OCI-LY1 (cell line): ENCODE data around the gene LAYN.

Experiments used
- H2AFZ ChIP-seq: fragments of 200-600 bp; sonication (generic), shearing (Covaris generic); 2 replicates; pipeline ENCODE4 v1.6.0; 2014; ENCODE audit warnings: antibody characterized with exemption, mild to moderate bottlenecking, low read length
- H3F3A ChIP-seq: fragments of 200-600 bp; sonication (generic), shearing (Covaris generic); 2 replicates; pipeline ENCODE4 v1.6.0; 2014; ENCODE audit warnings: mild to moderate bottlenecking, antibody characterized with exemption, low read length, moderate library complexity; ENCODE audit not compliant: insufficient read depth
- H3K27ac ChIP-seq: fragments of 200-600 bp; sonication (generic); 2 replicates; pipeline ENCODE4 v1.5.1; 2014; ENCODE audit warnings: low read length, mixed run types, mild to moderate bottlenecking, low read depth; ENCODE audit not compliant: poor library complexity, severe bottlenecking
- H3K27me3 ChIP-seq: fragments of 200-600 bp; sonication (generic); 2 replicates; pipeline ENCODE4 v1.6.0; 2014; ENCODE audit warnings: antibody characterized with exemption, mild to moderate bottlenecking, low read length, moderate library complexity; ENCODE audit not compliant: insufficient read depth
- H3K36me3 ChIP-seq: fragments of 200-600 bp; sonication (generic); 2 replicates; pipeline ENCODE4 v1.6.1; 2014; ENCODE audit warnings: mild to moderate bottlenecking, antibody characterized with exemption, low read length, moderate library complexity, mixed read lengths; ENCODE audit not compliant: insufficient read depth
- H3K4me1 ChIP-seq: fragments of 200-600 bp; sonication (generic); 2 replicates; pipeline ENCODE4 v1.5.1; 2014; ENCODE audit warnings: mild to moderate bottlenecking, low read length, moderate library complexity; ENCODE audit not compliant: insufficient read depth, severe bottlenecking
- H3K4me2 ChIP-seq: fragments of 200-600 bp; sonication (generic), shearing (Covaris generic); 2 replicates; pipeline ENCODE4 v1.6.1; 2014; ENCODE audit warnings: low read length
- H3K4me3 ChIP-seq: fragments of 200-600 bp; sonication (generic); 2 replicates; pipeline ENCODE4 v1.5.1; 2014; ENCODE audit warnings: low read length, low read depth, mild to moderate bottlenecking, mixed read lengths; ENCODE audit not compliant: poor library complexity, severe bottlenecking
- H3K79me2 ChIP-seq: fragments of 200-600 bp; shearing (Covaris generic); 2 replicates; pipeline ENCODE4 v1.6.1; 2016; ENCODE audit warnings: mixed run types, low read length, mixed read lengths; ENCODE audit not compliant: insufficient read depth
- H3K9ac ChIP-seq: fragments of 200-600 bp; sonication (generic), shearing (Covaris generic); 2 replicates; pipeline ENCODE4 v1.6.1; 2014; ENCODE audit warnings: mild to moderate bottlenecking, low read length, mixed read lengths
- H3K9me2 ChIP-seq: fragments of 200-600 bp; sonication (generic), shearing (Covaris generic); 2 replicates; pipeline ENCODE4 v1.6.1; 2014; ENCODE audit warnings: low read depth, mild to moderate bottlenecking, low read length, mixed read lengths
- H3K9me3 ChIP-seq: fragments of 200-600 bp; shearing (Covaris generic); 2 replicates; pipeline ENCODE4 v1.6.1; 2014; ENCODE audit warnings: low read length, mixed read lengths
- H4K20me1 ChIP-seq: fragments of 200-600 bp; sonication (generic), shearing (Covaris generic); 2 replicates; pipeline ENCODE4 v1.6.0; 2016; ENCODE audit warnings: mild to moderate bottlenecking, low read length; ENCODE audit not compliant: insufficient read depth
- EZH2 ChIP-seq: fragments of 200-600 bp; sonication (generic), shearing (Covaris generic); IDR thresholded peaks from 2 replicates; pipeline ENCODE4 v1.8.0; 2017; ENCODE audit warnings: borderline replicate concordance, mixed run types, mild to moderate bottlenecking, antibody characterized with exemption, low read length, moderate library complexity, mixed read lengths
- TF ChIP-seq, protein P1 (sequence below): fragments of 200-600 bp; sonication (generic), shearing (Covaris generic); IDR thresholded peaks from 2 replicates; pipeline ENCODE4 v1.5.1; 2017; ENCODE audit warnings: mild to moderate bottlenecking, antibody characterized with exemption, low read length, moderate library complexity, mixed read lengths

LAYN gene

DNA sequence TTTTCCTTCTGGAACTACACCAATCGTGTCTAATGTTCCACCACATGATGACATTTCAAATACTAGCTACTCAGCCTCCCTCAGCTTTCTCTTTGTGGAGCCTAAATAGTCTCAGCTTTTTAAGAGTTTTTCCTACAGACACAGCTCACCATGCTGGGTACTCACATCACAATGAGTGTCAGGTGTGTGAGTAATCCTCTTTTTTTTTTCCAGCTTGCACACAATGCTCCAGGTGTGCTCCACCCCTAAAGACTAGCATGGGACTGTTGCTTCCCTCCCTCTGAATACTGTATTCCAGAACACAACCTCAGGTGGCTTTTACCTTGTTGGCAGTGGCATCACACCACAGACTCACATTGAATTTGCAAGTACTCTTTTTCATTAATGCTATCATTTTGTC lies 40.0 kb upstream of the LAYN start:
- Histone ChIP-seq H4K20me1 (no peaks in the 10 kb centered on the region), H2AFZ (no peak overlapping the region)

DNA sequence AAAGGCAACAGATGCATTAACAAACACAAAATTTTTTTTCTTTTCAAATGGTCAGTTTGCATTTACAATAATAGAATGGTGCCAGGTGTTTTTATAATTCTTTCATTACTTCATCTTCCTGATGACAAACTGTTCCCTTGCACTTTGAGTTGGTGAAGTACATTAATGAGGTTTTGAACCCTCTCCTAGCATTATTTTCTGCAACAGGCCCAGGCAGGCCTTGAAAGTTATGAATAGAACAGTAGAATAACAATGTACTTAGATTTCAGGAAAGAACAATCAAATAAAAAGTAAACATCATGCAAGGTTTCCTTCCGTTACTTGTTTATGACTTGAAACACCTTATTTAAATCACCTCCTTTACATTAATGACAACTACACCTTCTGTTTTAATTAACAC lies 37.9 kb upstream of the LAYN start:
- Histone ChIP-seq H3K9me2 (no peaks in the 10 kb centered on the region), H4K20me1 (no peaks in the 10 kb centered on the region), H3K4me3 (no peak overlapping the region), H3F3A (no peaks in the 10 kb centered on the region), H3K9ac (no peak overlapping the region), H3K79me2 (no peaks in the 10 kb centered on the region), H3K9me3 (no peaks in the 10 kb centered on the region), H3K4me1 (no peaks in the 10 kb centered on the region), H3K27me3 (no peaks in the 10 kb centered on the region), H3K36me3 (no peaks in the 10 kb centered on the region), H3K27ac (no peak overlapping the region), H2AFZ (no peak overlapping the region), H3K4me2 (no peak overlapping the region)
- no peak for TF ChIP-seq EZH2
- TF ChIP-seq, protein P1, sequence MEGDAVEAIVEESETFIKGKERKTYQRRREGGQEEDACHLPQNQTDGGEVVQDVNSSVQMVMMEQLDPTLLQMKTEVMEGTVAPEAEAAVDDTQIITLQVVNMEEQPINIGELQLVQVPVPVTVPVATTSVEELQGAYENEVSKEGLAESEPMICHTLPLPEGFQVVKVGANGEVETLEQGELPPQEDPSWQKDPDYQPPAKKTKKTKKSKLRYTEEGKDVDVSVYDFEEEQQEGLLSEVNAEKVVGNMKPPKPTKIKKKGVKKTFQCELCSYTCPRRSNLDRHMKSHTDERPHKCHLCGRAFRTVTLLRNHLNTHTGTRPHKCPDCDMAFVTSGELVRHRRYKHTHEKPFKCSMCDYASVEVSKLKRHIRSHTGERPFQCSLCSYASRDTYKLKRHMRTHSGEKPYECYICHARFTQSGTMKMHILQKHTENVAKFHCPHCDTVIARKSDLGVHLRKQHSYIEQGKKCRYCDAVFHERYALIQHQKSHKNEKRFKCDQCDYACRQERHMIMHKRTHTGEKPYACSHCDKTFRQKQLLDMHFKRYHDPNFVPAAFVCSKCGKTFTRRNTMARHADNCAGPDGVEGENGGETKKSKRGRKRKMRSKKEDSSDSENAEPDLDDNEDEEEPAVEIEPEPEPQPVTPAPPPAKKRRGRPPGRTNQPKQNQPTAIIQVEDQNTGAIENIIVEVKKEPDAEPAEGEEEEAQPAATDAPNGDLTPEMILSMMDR = no peak

More for the DNA sequence above, 40.0 kb upstream of the LAYN start:
- no peaks in the 10 kb centered on the region for H3K9me2 ChIP-seq
- TF ChIP-seq, protein P1 = no peak
- no peak for TF ChIP-seq EZH2
- H3K9me3 ChIP-seq = no peaks in the 10 kb centered on the region
- no peak overlapping the region for H3K4me3 ChIP-seq
- H3F3A ChIP-seq = no peaks in the 10 kb centered on the region
- H3K27me3 ChIP-seq = no peaks in the 10 kb centered on the region
- H3K4me2 ChIP-seq = no peak overlapping the region
- H3K79me2 ChIP-seq = no peaks in the 10 kb centered on the region
- no peaks in the 10 kb centered on the region for H3K4me1 ChIP-seq
- H3K36me3 ChIP-seq = no peaks in the 10 kb centered on the region
- no peak overlapping the region for H3K27ac ChIP-seq
- H3K9ac ChIP-seq = no peak overlapping the region

- Histone ChIP-seq H3K4me2 (no peak overlapping the region), H3K27ac (no peak overlapping the region), H4K20me1 (no peaks in the 10 kb centered on the region), H3K9me2 (no peaks in the 10 kb centered on the region), H2AFZ (no peak overlapping the region), H3K4me3 (no peak overlapping the region), H3K9me3 (0 out of 2 replicates have a peak, but pooled peaks cover 5% of the 10 kb centered on the region), H3K79me2 (no peaks in the 10 kb centered on the region), H3K36me3 (no peaks in the 10 kb centered on the region), H3F3A (no peaks in the 10 kb centered on the region), H3K9ac (no peak overlapping the region), H3K4me1 (peaks cover 11% of the 10 kb centered on the region), H3K27me3 (0 out of 2 replicates have a peak, but pooled peaks cover 5% of the 10 kb centered on the region)
- TF ChIP-seq EZH2 = no peak
- TF ChIP-seq, protein P1 = no peak
These were observed 30.2 kb upstream of the LAYN start for GRCh38 chr11:111510311-111510710.
